Measurements from ENCODE around the gene MAD2L1BP. TPM values are rescaled to one million over a fixed set of nuclear protein-coding genes. Genes with fewer than 3 reads are reported as not detected.

The MAD2L1BP gene
- total and polyA plus RNA-seq, 2 of the 13 experiments (the other 11 are each of a cell fraction or from before 2014, with no cell fraction given), result 54.2 to 55.5 TPM

DNA sequence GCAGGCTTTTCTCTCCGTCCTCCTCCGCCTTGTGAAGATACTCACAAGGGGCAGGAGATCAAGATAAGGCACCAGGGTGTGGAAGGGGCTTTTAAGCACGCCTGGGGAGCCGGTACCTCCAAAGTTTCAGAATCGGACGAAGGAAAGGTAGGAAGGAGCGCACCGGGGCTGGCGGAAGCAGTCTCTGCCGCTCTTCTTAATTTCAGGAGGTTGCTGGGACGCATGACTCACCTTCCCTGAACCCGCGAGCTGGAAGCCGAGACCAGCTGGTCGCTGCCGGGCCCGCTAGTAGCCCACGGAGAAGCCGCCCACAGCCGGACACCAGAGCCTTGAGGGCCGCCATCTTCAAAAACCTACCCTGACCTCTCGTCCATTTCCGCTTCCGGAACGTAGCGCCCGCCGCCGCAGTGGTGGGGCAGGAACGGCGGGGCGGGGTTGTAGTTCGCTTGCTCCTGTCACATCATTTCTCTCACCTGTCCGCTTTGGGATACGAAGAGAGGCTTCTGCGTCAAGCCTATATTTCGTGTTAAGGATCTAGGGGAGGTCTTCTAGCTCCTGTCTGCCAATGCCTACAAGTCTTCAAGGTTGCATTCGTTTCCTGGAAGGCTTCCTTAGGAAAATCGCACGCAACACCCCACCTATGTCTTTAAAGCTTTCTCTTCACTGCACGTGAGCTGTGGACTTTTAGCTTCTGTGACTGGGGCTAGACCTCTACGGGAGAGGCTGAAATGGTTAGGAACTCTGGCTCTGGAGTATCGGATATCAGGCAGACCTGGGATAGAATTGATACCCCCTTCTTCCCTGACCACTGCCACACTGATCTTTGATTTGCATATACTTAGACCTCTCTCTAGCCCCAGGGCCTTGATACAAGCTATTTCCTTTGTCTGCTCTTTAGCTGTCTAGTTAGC is 52.1 kb downstream of the MAD2L1BP start, which contains the start of gene MRPS18A:
TSS of gene MRPS18A (minus strand) at position 355 of the 911 bp plus-strand sequence. CDS start at position 343, 12 bp downstream.
- intact Hi-C loops (cut with micrococcal nuclease; ENCODE audit: unreplicated experiment), result loop anchor here (1.0 kb wide), 1 partner anchor 15 kb away; no protein-coding TSS in a partner anchor
- peak within 1 kb of the TSS; percentile 93 to 98 (median 96) for H3K4me3 ChIP-seq (replicated peaks in 1 of 3; ENCODE audit: insufficient read depth in 1 of 3, low read depth in 2 of 3, low read length in 3 of 3)
- H4K20me1 ChIP-seq (ENCODE audit: insufficient read depth, low read length), result peaks cover 3% of the 10 kb centered on the region; the same call in 1 of the 2 replicates
- H2AFZ ChIP-seq (ENCODE audit: low read length), result peak within 1 kb of the TSS; percentile 85
- CTCF ChIA-PET (ENCODE audit: low intra/inter-chr PET ratio, low total read pairs), result no interaction called here
- peak within 1 kb of the TSS; percentile 58 for H3K27ac ChIP-seq (ENCODE audit: extremely low read length, insufficient read depth, low read length)
- POLR2A ChIA-PET, result interaction anchor here (0.9 to 2.9 kb wide), 7 partner anchors 12 to 83 kb away, joined by 3 to 19 read pairs (median 5); partner anchors contain the start of genes GTPBP2 and VEGFA
- H3K4me1 ChIP-seq (ENCODE audit: insufficient read depth, low read length), result peaks cover 50% of the 10 kb centered on the region
- peak within 1 kb of the TSS; percentile 90 for H3K9ac ChIP-seq (ENCODE audit: insufficient read depth, low read depth, low read length)
- ATAC-seq (peak; percentile 99), FAIRE-seq (peak; percentile 59), DNase-seq (ENCODE audit: low spot score) (peak; percentile 78)
- H3K27me3 ChIP-seq (ENCODE audit: control insufficient read depth in 1 of 2, insufficient read depth in 2 of 2, low read length in 2 of 2), result no peaks in the 10 kb centered on the region; a peak in 1 of 5 replicates
- in situ Hi-C loops (cut with HindIII; ENCODE audit: extremely low pct_ligation_motif_present, low pct_unique_long_range_greater_than_20kb), result no loop called here
- under 1% methylated on average over 43 of the region's 43 CpGs for WGBS (ENCODE audit: low lambda C conversion rate)
- no TSS peak for BruUV-seq (replicated peaks)
- peaks cover 48% of the 10 kb centered on the region for H3K79me2 ChIP-seq (ENCODE audit: insufficient read depth, low read length)
- peaks cover 8 to 20% of the 10 kb centered on the region in 2 experiments for H3K36me3 ChIP-seq (replicated peaks in 1 of 2; ENCODE audit: control insufficient read depth in 1 of 2, insufficient read depth in 2 of 2, low read length in 2 of 2)
- no peaks in the 10 kb centered on the region for H3K9me3 ChIP-seq (ENCODE audit: low read length)
- peak within 1 kb of the TSS; percentile 95 for H3K4me2 ChIP-seq (ENCODE audit: low read depth, low read length)
- TF ChIP-seq ZNF335 (CRISPR knock-in tag; IDR thresholded peaks at IDR 0.05), result no peak
- TF ChIP-seq, protein P1, sequence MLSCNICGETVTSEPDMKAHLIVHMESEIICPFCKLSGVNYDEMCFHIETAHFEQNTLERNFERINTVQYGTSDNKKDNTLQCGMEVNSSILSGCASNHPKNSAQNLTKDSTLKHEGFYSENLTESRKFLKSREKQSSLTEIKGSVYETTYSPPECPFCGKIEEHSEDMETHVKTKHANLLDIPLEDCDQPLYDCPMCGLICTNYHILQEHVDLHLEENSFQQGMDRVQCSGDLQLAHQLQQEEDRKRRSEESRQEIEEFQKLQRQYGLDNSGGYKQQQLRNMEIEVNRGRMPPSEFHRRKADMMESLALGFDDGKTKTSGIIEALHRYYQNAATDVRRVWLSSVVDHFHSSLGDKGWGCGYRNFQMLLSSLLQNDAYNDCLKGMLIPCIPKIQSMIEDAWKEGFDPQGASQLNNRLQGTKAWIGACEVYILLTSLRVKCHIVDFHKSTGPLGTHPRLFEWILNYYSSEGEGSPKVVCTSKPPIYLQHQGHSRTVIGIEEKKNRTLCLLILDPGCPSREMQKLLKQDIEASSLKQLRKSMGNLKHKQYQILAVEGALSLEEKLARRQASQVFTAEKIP (CRISPR knock-in tag; IDR thresholded peaks at IDR 0.05; ENCODE audit: borderline replicate concordance), result no peak
- TF ChIP-seq SYNCRIP (IDR thresholded peaks at IDR 0.05; ENCODE audit: insufficient read depth, low read depth, low read length), result no peak
- TF ChIP-seq SKI (IDR thresholded peaks at IDR 0.05; ENCODE audit: partially characterized antibody), result no peak
- TF ChIP-seq ZNF124 (CRISPR knock-in tag; IDR thresholded peaks at IDR 0.05), result peak; percentile 71
- TF ChIP-seq, protein P2, sequence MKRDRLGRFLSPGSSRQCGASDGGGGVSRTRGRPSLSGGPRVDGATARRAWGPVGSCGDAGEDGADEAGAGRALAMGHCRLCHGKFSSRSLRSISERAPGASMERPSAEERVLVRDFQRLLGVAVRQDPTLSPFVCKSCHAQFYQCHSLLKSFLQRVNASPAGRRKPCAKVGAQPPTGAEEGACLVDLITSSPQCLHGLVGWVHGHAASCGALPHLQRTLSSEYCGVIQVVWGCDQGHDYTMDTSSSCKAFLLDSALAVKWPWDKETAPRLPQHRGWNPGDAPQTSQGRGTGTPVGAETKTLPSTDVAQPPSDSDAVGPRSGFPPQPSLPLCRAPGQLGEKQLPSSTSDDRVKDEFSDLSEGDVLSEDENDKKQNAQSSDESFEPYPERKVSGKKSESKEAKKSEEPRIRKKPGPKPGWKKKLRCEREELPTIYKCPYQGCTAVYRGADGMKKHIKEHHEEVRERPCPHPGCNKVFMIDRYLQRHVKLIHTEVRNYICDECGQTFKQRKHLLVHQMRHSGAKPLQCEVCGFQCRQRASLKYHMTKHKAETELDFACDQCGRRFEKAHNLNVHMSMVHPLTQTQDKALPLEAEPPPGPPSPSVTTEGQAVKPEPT (CRISPR knock-in tag; IDR thresholded peaks at IDR 0.05; ENCODE audit: low read depth), result no peak
- peak; percentile 67 for TF ChIP-seq AGO1 (IDR thresholded peaks at IDR 0.05; ENCODE audit: low read depth, low read length, poor library complexity, severe bottlenecking)
- TF ChIP-seq, protein P3, sequence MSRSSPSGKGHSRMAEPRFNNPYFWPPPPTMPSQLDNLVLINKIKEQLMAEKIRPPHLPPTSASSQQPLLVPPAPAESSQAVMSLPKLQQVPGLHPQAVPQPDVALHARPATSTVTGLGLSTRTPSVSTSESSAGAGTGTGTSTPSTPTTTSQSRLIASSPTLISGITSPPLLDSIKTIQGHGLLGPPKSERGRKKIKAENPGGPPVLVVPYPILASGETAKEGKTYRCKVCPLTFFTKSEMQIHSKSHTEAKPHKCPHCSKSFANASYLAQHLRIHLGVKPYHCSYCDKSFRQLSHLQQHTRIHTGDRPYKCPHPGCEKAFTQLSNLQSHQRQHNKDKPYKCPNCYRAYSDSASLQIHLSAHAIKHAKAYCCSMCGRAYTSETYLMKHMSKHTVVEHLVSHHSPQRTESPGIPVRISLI (CRISPR knock-in tag; IDR thresholded peaks at IDR 0.05; ENCODE audit: borderline replicate concordance), result no peak; the same call in 1 of the 2 replicates
- no peak for TF ChIP-seq ZNF441 (CRISPR knock-in tag; IDR thresholded peaks at IDR 0.05; ENCODE audit: borderline replicate concordance)
- no peak for TF ChIP-seq ZBTB4 (CRISPR knock-in tag; IDR thresholded peaks at IDR 0.05; ENCODE audit: borderline replicate concordance)
- TF ChIP-seq POLR2AphosphoS5 (IDR thresholded peaks at IDR 0.05; ENCODE audit: low read depth, low read length), result peak; percentile 82
- no peak for TF ChIP-seq ZSCAN12 (CRISPR knock-in tag; IDR thresholded peaks at IDR 0.05)
- TF ChIP-seq ZNF549 (CRISPR knock-in tag; IDR thresholded peaks at IDR 0.05), result no peak
- TF ChIP-seq YY1 (IDR thresholded peaks at IDR 0.05; ENCODE audit: insufficient read depth, insufficient replicate concordance, low read depth, low read length), result peak; percentile 98
